ENCODE results near the gene PARG.

The PARG gene

DNA sequence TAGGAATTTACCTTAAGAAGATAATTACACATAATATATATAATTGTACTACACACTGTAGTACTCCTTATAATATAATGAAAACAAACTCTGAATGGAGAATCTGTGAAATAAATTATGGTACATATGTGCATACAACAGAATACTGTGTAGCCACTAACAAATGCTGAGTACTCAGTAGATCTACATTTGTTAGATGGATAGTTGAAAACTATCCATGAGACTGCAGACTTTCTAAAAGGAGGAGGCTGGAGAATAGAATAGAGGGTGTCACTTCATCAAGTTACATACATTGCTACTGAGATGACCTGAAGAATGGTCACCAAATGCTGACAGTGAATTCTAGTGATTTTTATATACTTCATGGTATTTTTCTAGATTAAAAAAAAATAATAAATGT, 111.0 kb downstream of the PARG start:
- TF ChIP-seq, protein P1, sequence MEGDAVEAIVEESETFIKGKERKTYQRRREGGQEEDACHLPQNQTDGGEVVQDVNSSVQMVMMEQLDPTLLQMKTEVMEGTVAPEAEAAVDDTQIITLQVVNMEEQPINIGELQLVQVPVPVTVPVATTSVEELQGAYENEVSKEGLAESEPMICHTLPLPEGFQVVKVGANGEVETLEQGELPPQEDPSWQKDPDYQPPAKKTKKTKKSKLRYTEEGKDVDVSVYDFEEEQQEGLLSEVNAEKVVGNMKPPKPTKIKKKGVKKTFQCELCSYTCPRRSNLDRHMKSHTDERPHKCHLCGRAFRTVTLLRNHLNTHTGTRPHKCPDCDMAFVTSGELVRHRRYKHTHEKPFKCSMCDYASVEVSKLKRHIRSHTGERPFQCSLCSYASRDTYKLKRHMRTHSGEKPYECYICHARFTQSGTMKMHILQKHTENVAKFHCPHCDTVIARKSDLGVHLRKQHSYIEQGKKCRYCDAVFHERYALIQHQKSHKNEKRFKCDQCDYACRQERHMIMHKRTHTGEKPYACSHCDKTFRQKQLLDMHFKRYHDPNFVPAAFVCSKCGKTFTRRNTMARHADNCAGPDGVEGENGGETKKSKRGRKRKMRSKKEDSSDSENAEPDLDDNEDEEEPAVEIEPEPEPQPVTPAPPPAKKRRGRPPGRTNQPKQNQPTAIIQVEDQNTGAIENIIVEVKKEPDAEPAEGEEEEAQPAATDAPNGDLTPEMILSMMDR (IDR thresholded peaks at IDR 0.05; ENCODE audit: borderline replicate concordance, insufficient read depth, low read depth, low read length) = no peak
- H3K4me3 ChIP-seq (ENCODE audit: low read depth, low read length) = no peak overlapping the region

DNA sequence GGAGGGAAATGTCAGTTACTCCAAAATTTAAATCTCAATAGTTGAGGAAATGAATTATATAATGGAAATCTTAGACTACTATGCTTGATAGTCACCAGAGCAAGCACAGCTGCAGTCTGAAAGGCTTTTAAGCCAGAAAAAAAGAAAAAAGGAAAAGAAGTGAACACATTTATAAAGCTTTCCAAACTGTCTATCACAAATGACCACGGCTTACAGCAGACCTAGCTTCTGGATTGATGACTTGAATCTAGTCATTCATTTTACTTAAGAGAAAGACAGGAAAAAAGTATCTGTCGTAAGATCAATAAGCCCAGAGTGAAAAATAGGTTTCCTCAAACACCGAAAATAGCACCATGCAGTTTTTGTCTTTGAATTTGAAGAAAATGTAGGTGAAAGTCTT, 111.8 kb downstream of the PARG start:
- TF ChIP-seq, protein P1 (IDR thresholded peaks at IDR 0.05; ENCODE audit: borderline replicate concordance, insufficient read depth, low read depth, low read length) = no peak
- H3K4me3 ChIP-seq (ENCODE audit: low read depth, low read length) = no peak overlapping the region

DNA sequence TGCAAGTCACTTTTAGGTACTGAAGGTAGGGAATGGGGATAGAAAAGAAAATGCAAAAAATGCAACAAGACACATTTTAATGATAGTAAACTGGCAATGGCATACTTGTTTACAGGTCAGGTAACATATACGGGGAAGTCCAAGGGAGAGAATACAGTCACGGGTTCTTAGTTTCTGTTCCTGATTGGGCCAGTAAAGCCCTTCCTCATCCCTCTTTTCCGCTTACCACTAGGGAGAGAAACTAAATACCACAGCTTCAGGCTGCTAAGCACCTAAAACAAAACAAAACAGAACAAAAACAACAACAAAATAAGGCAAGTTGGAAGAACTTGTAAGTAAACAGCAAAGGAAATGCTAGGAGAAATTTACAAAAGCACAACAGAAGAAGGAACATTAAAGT, 114.5 kb downstream of the PARG start:
- no peak overlapping the region for H3K4me3 ChIP-seq (ENCODE audit: low read depth, low read length)
- TF ChIP-seq, protein P1 (IDR thresholded peaks at IDR 0.05; ENCODE audit: borderline replicate concordance, insufficient read depth, low read depth, low read length) = no peak

DNA sequence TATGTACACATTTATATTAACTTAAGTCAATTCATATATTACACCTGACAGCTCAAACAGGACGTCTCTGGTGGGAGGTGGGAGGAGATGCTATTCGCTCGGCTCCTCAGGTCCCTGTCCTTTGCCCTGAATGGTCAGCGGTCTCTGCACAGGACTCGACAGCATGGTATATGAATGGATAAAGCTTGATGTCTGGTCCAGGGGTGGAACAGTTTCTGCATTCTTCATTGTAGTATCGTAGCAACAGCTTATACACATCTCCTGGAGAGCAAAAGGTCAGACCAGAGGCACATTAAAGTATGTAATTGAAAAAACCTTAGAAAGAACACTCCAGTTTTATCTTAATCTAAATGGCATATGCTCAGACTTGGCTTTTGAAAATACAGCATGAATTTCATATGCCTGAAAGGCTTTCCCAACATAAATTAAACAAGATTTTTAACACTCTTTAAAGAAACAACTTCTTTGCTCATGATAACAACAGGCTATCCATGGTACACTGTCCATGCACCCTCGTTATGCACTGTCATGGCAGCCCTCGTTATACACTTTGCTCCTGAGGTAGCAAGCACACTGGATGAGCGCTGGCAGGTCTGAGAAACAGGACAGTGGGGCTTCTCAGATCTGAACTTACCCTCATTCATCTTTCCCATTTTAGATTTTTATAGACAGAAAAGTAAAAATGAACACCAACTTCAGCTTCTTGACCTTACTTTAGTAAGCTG, 122.4 kb downstream of the PARG start:
- TF ChIP-seq, protein P1 (IDR thresholded peaks at IDR 0.05; ENCODE audit: borderline replicate concordance, insufficient read depth, low read depth, low read length) = no peak
- H3K4me3 ChIP-seq (ENCODE audit: low read depth, low read length) = no peak overlapping the region

DNA sequence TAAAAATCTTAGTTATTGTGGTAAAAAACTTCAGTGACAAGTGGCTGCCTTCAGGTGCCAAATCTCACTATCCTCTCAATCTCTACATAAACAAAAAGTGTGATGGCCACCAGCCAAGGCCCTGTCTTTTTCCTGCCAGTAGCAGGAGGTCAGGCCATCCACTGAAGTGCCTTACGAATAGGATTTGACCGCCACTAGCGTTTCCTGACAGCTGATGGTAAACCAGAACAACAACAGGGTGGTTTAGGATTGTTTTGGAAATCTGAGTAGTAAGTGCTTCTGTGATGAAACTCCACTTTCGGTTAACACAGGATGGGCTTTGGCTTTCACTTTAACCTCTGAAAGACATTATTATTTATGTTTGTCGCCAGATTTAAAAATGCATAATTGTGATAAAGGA, 124.0 kb downstream of the PARG start:
- TF ChIP-seq, protein P1 (IDR thresholded peaks at IDR 0.05; ENCODE audit: borderline replicate concordance, insufficient read depth, low read depth, low read length) = no peak
- H3K4me3 ChIP-seq (ENCODE audit: low read depth, low read length) = no peak overlapping the region

DNA sequence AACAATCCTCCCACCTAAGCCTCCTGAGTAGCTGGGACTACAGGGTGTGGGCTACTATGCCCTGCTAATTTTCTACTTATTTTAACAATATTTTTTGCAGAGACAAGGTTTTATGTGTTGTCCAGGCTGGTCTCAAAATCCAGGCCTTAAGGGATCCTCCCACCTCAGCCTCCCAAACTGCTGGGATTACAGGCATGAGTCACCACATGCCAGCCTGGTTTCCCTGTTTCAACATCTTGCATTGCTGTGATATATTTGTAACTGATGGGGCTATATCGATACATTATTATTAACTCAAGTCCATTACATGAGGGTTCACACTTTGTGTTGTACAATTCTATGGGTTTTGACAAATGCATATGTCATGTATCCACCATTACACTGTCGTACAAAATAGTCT, 137.8 kb downstream of the PARG start:
- TF ChIP-seq, protein P1 (IDR thresholded peaks at IDR 0.05; ENCODE audit: borderline replicate concordance, insufficient read depth, low read depth, low read length) = no peak
- no peak overlapping the region for H3K4me3 ChIP-seq (ENCODE audit: low read depth, low read length)

DNA sequence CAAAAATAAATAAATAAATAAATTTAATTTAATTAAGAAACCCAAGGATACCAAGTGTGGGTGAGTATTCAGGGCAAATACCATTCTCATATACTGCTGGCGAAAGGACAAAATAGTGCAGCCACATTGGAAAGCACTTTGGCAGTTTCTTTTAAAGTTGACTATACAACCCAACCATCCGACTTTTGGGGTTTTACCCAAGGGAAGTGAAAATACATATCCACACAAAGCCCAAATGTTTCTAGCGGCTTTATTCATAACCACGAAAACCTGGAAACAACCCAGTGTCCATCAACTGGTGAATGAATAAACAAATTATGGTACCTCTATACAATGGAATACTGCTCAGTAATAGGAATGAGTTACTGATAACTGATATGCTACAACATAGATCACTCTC, 143.6 kb downstream of the PARG start:
- no peak overlapping the region for H3K4me3 ChIP-seq (ENCODE audit: low read depth, low read length)

More for the DNA sequence above, 143.6 kb downstream of the PARG start:
- TF ChIP-seq, protein P1 (IDR thresholded peaks at IDR 0.05; ENCODE audit: borderline replicate concordance, insufficient read depth, low read depth, low read length) = no peak

Data from GM12875 (cell line).